PC-9 (cell line): ENCODE results near the gene DOCK3. TPM values are rescaled to one million over a fixed set of nuclear protein-coding genes. Genes with fewer than 3 reads are reported as not detected.

Experiments used
- BruUV-seq: library from RNA; stranded (reverse); fragments of 400-500 nt; replicated peaks from 2 replicates; lab custom pipeline; 2021; lab: Mats Ljungman, UMichigan
- CTCF ChIA-PET: fragments of 300-600 bp; sonication (Branson Sonifier 250); formaldehyde crosslinking; loops from one replicate; lab custom pipeline; 2022; ENCODE audit warnings: antibody characterized with exemption; lab: Charles Lee
- POLR2A ChIA-PET: fragments of 300-600 bp; sonication (Branson Sonifier 250); formaldehyde crosslinking; loops from one replicate; lab custom pipeline; 2022; ENCODE audit warnings: antibody characterized with exemption; ENCODE audit not compliant: unreplicated experiment; lab: Charles Lee
- DNase-seq, 2 experiments: peaks; one replicate each; pipeline versions ENCODE4 v3.0.0 to v3.0.0-alpha.2; 2015 to 2022; ENCODE audit warnings: mixed read lengths in 1 of 2
- H2AFZ ChIP-seq: fragments of 200-600 bp; sonication (generic); 2 replicates; pipeline ENCODE4 v1.8.1; 2017; ENCODE audit warnings: antibody characterized with exemption
- H3F3A ChIP-seq: fragments of 200-600 bp; sonication (generic); 2 replicates; pipeline ENCODE4 v1.8.1; 2017; ENCODE audit warnings: antibody characterized with exemption, mild to moderate bottlenecking, low read depth; ENCODE audit not compliant: insufficient read depth
- H3K27ac ChIP-seq: fragments of 200-600 bp; sonication (generic); 2 replicates; pipeline ENCODE4 v1.6.1; 2016; ENCODE audit warnings: mixed run types
- H3K27me3 ChIP-seq: fragments of 200-600 bp; sonication (generic); 2 replicates; pipeline ENCODE4 v1.6.1; 2016; ENCODE audit warnings: low read depth, mixed run types; ENCODE audit not compliant: insufficient read depth
- H3K36me3 ChIP-seq: fragments of 200-600 bp; sonication (generic); 2 replicates; pipeline ENCODE4 v1.6.1; 2016; ENCODE audit warnings: low read depth, mixed run types
- H3K4me1 ChIP-seq: fragments of 200-600 bp; sonication (generic); replicated peaks from 2 replicates; pipeline ENCODE4 v1.6.1; 2016; ENCODE audit warnings: mixed run types; ENCODE audit not compliant: insufficient read depth
- H3K4me2 ChIP-seq: fragments of 200-600 bp; sonication (generic); 2 replicates; pipeline ENCODE4 v1.6.1; 2017; ENCODE audit warnings: mixed run types
- H3K4me3 ChIP-seq: fragments of 200-600 bp; sonication (generic); 2 replicates; pipeline ENCODE4 v1.6.1; 2016; ENCODE audit warnings: mixed run types
- H3K79me2 ChIP-seq: fragments of 200-600 bp; sonication (generic); 2 replicates; pipeline ENCODE4 v1.6.1; 2017; ENCODE audit warnings: low read depth, mixed run types
- H3K9me2 ChIP-seq: fragments of 200-600 bp; sonication (generic); 2 replicates; pipeline ENCODE4 v1.8.1; 2017; ENCODE audit warnings: mild to moderate bottlenecking; ENCODE audit not compliant: insufficient read depth
- H3K9me3 ChIP-seq: fragments of 200-600 bp; sonication (generic); 2 replicates; pipeline ENCODE4 v1.8.1; 2016; ENCODE audit warnings: low read depth; ENCODE audit not compliant: insufficient read depth
- H4K20me1 ChIP-seq: fragments of 200-600 bp; sonication (generic); 2 replicates; pipeline ENCODE4 v1.8.1; 2017; ENCODE audit not compliant: insufficient read depth
- CTCF ChIP-seq: fragments of 200-600 bp; sonication (generic); conservative IDR thresholded peaks from 2 replicates; pipeline ENCODE4 v1.6.1; 2017; ENCODE audit warnings: mixed run types, antibody characterized with exemption, mild to moderate bottlenecking, moderate library complexity
- EZH2 ChIP-seq: fragments of 200-600 bp; sonication (generic); IDR thresholded peaks from 2 replicates; pipeline ENCODE4 v1.8.0; 2017; ENCODE audit warnings: antibody characterized with exemption, low read depth
- intact Hi-C: fragments of 100-400 bp; cut with micrococcal nuclease; formaldehyde crosslinking; loops from one replicate; pipeline ENCODE4 v1.10.0; 2022; ENCODE audit not compliant: unreplicated experiment
- total RNA-seq: library from RNA; stranded (reverse); gene quantifications from 2 replicates; pipeline ENCODE4 v1.2.3, GENCODE V29; 2021

DOCK3 gene
- total RNA-seq, 1 experiment from 2014 or later = 16.9 TPM

- Histone ChIP-seq H3K9me2 (no peaks in the 10 kb centered on the region), H3K79me2 (no peaks in the 10 kb centered on the region), H3K4me3 (no peak overlapping the region), H3F3A (peaks cover 13% of the 10 kb centered on the region; the same call in 1 of the 2 replicates), H2AFZ (no peak overlapping the region), H3K9me3 (no peaks in the 10 kb centered on the region), H3K4me1 (peaks cover 26% of the 10 kb centered on the region), H3K27ac (no peak overlapping the region), H3K4me2 (no peak overlapping the region), H3K27me3 (no peaks in the 10 kb centered on the region), H4K20me1 (no peaks in the 10 kb centered on the region), H3K36me3 (peaks cover 6% of the 10 kb centered on the region; the same call in 1 of the 2 replicates)
- TF ChIP-seq EZH2 (no peak), CTCF (no peak)
- intact Hi-C loops = no loop called here
- no peak for DNase-seq
- POLR2A ChIA-PET = no interaction called here
- BruUV-seq = no TSS peak
- CTCF ChIA-PET = no interaction called here
These were observed 684.3 kb downstream of the DOCK3 start for GRCh38 chr3:51358981-51359380.

GRCh38 chr3:51360806-51361205 lies 686.1 kb downstream of the DOCK3 start:
- no peaks in the 10 kb centered on the region for H3K27me3 ChIP-seq
- BruUV-seq = no TSS peak
- H3K79me2 ChIP-seq = no peaks in the 10 kb centered on the region
- H3K27ac ChIP-seq = no peak overlapping the region
- no peaks in the 10 kb centered on the region for H3K9me3 ChIP-seq
- H3K36me3 ChIP-seq = peaks cover 6% of the 10 kb centered on the region; the same call in 1 of the 2 replicates
- H2AFZ ChIP-seq = no peak overlapping the region
- H3K4me1 ChIP-seq = peaks cover 13% of the 10 kb centered on the region
- H4K20me1 ChIP-seq = no peaks in the 10 kb centered on the region
- ChIA-PET CTCF (no interaction called here), POLR2A (no interaction called here)
- H3K4me2 ChIP-seq = no peak overlapping the region
- H3K9me2 ChIP-seq = no peaks in the 10 kb centered on the region
- H3F3A ChIP-seq = peaks cover 11% of the 10 kb centered on the region; the same call in 1 of the 2 replicates
- intact Hi-C loops = no loop called here
- no peak overlapping the region for H3K4me3 ChIP-seq
- no peak for DNase-seq
- TF ChIP-seq EZH2 (no peak), CTCF (no peak)

- no peaks in the 10 kb centered on the region for H3K27me3 ChIP-seq
- CTCF ChIA-PET = no interaction called here
- no peak overlapping the region for H3K4me2 ChIP-seq
- no peak for DNase-seq
- intact Hi-C loops = no loop called here
- H3K9me3 ChIP-seq = no peaks in the 10 kb centered on the region
- H3F3A ChIP-seq = peaks cover 2% of the 10 kb centered on the region; the same call in 1 of the 2 replicates
- BruUV-seq = no TSS peak
- no peaks in the 10 kb centered on the region for H4K20me1 ChIP-seq
- no peak overlapping the region for H2AFZ ChIP-seq
- peaks cover 4% of the 10 kb centered on the region for H3K4me1 ChIP-seq
- TF ChIP-seq CTCF = no peak
- TF ChIP-seq EZH2 = no peak
- POLR2A ChIA-PET = no interaction called here
- H3K27ac ChIP-seq = no peak overlapping the region
- H3K79me2 ChIP-seq = no peaks in the 10 kb centered on the region
- H3K9me2 ChIP-seq = no peaks in the 10 kb centered on the region
- H3K36me3 ChIP-seq = peaks cover 6% of the 10 kb centered on the region; the same call in 1 of the 2 replicates
- no peak overlapping the region for H3K4me3 ChIP-seq
These were observed 687.0 kb downstream of the DOCK3 start for GRCh38 chr3:51361746-51362145.
